ACC112 (cell line): ENCODE measurements around the gene CHMP2B.
A peak's percentile ranks its signal among the peaks of the same experiment; 100 is the strongest.
"Not testable (repeated sequence)": the region's sequence is repeated elsewhere in the genome, so short reads cannot be mapped to it uniquely, and the experiment has no call there.

Experiments
- H2AFZ ChIP-seq: fragments of 200-600 bp; sonication (generic); one replicate; pipeline ENCODE4 v1.6.0; 2017; ENCODE audit warnings: antibody characterized with exemption, low read length; ENCODE audit not compliant: unreplicated experiment
- H3K27ac ChIP-seq: fragments of 200-600 bp; sonication (generic); 2 replicates; pipeline ENCODE4 v1.5.1; 2014; ENCODE audit warnings: low read depth, mild to moderate bottlenecking, antibody characterized with exemption, low read length, moderate library complexity
- H3K27me3 ChIP-seq: fragments of 200-600 bp; sonication (generic); 2 replicates; pipeline ENCODE4 v1.6.1; 2014; ENCODE audit warnings: mild to moderate bottlenecking, antibody characterized with exemption, low read length, moderate library complexity, mixed read lengths; ENCODE audit not compliant: insufficient read depth
- H3K36me3 ChIP-seq: fragments of 200-600 bp; sonication (generic); 2 replicates; pipeline ENCODE4 v1.6.1; 2016; ENCODE audit warnings: mild to moderate bottlenecking, antibody characterized with exemption, low read length, moderate library complexity, mixed read lengths; ENCODE audit not compliant: insufficient read depth
- H3K4me1 ChIP-seq: fragments of 200-600 bp; sonication (generic); one replicate; pipeline ENCODE4 v1.6.1; 2016; ENCODE audit warnings: low read length, mixed read lengths; ENCODE audit not compliant: insufficient read depth, unreplicated experiment, control insufficient read depth
- H3K4me3 ChIP-seq: fragments of 200-600 bp; sonication (generic); 2 replicates; pipeline ENCODE4 v1.5.1; 2014; ENCODE audit warnings: mild to moderate bottlenecking, low read depth, low read length
- H3K79me2 ChIP-seq: fragments of 200-600 bp; sonication (generic); one replicate; pipeline ENCODE4 v1.6.0; 2016; ENCODE audit warnings: low read length; ENCODE audit not compliant: control insufficient read depth, unreplicated experiment, insufficient read depth

CHMP2B gene

DNA sequence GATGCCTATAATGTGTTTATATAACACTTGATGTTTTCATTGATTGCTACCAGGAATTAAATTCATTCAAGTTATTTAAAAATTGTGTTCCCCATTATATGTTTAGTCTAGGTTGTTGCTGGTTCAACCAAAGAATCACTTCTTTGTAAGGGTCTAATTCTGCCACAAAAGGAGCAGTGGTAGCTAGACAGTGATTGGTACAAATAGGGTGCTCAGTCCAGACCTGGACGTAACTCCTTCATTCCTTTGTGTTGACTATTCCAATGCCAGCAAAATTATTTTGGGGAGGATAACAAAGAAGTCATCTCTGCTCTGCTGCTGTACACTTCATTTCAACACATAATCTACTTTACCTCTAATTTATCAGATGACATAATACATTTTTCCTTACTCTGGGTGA is 1.2 kb downstream of the CHMP2B start:
- Histone ChIP-seq H3K79me2 (peaks cover 61% of the 10 kb centered on the region), H3K36me3 (peaks cover 6% of the 10 kb centered on the region; the same call in 1 of the 2 replicates), H3K4me3 (peak overlapping the region; percentile 79), H2AFZ (peak overlapping the region; percentile 95), H3K27ac (no peak overlapping the region), H3K27me3 (no peaks in the 10 kb centered on the region), H3K4me1 (peaks cover 18% of the 10 kb centered on the region)

DNA sequence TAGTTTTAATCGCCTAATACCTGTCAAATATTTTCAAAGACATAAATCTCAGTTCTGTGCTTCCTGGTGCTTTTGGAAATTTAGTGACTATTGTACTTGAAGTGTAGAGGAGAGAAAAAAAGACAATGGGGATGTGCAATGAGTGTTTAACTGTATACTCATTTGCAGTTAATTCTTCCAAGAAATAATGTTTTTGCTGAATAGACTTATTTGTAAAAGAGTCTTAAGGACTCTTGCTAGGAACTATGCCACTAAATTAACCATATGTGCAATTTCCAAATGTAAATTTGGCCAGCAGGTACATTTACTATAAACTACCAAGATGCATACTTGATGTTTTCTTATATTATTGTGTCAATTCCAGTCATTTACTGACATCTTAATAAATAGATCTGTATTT is 2.0 kb downstream of the CHMP2B start:
- H3K79me2 ChIP-seq, result peaks cover 69% of the 10 kb centered on the region
- H3K27ac ChIP-seq, result no peak overlapping the region
- peaks cover 6% of the 10 kb centered on the region; the same call in 1 of the 2 replicates for H3K36me3 ChIP-seq
- peak overlapping the region; percentile 79 for H3K4me3 ChIP-seq
- no peak overlapping the region for H2AFZ ChIP-seq
- H3K27me3 ChIP-seq, result no peaks in the 10 kb centered on the region
- peaks cover 18% of the 10 kb centered on the region for H3K4me1 ChIP-seq

DNA sequence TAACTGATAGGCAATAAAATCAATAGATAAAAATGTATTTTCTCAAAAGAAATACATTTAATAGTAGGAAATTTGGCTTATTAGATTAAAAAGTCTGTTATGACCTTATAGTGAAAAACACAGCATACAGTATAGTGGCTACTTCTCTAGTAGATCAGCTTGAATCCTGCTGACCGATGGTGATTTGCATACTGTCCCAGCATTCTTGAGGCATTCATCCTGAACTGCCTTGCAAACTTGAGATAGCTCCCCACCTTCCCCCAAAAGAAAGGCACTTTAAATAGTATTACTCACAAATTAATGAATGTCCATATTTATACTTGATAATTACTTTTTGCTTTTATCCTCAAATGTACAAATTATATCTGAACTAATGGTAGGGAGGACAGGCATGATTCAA is 6.7 kb downstream of the CHMP2B start:
- Histone ChIP-seq H3K79me2 (peaks cover 73% of the 10 kb centered on the region), H2AFZ (no peak overlapping the region), H3K4me1 (peaks cover 15% of the 10 kb centered on the region), H3K36me3 (peaks cover 14% of the 10 kb centered on the region), H3K27me3 (no peaks in the 10 kb centered on the region), H3K4me3 (no peak overlapping the region), H3K27ac (no peak overlapping the region)

DNA sequence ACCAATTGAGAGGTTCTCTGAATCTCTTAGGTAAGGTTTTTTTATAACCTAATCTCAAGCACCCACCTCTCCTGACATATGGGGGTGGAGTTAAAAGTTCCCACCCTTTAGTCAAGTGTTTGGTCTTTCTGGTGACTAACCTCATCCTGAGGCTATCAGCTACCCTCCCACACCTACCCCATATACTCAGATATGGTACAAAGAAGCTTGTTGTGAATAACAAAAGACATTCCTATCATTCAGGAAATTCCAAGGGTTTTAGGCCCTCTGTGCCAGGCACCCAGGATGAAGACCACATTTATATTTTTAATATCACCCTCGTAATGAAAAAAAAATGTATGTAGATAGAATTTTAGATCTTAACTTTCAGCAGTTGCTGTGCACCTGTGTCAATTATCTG is 9.0 kb downstream of the CHMP2B start:
- H3K36me3 ChIP-seq, result peaks cover 11% of the 10 kb centered on the region
- no peak overlapping the region for H3K4me3 ChIP-seq
- peaks cover 65% of the 10 kb centered on the region for H3K79me2 ChIP-seq
- H3K27ac ChIP-seq, result no peak overlapping the region
- H3K4me1 ChIP-seq, result peaks cover 7% of the 10 kb centered on the region
- no peaks in the 10 kb centered on the region for H3K27me3 ChIP-seq
- H2AFZ ChIP-seq, result no peak overlapping the region

DNA sequence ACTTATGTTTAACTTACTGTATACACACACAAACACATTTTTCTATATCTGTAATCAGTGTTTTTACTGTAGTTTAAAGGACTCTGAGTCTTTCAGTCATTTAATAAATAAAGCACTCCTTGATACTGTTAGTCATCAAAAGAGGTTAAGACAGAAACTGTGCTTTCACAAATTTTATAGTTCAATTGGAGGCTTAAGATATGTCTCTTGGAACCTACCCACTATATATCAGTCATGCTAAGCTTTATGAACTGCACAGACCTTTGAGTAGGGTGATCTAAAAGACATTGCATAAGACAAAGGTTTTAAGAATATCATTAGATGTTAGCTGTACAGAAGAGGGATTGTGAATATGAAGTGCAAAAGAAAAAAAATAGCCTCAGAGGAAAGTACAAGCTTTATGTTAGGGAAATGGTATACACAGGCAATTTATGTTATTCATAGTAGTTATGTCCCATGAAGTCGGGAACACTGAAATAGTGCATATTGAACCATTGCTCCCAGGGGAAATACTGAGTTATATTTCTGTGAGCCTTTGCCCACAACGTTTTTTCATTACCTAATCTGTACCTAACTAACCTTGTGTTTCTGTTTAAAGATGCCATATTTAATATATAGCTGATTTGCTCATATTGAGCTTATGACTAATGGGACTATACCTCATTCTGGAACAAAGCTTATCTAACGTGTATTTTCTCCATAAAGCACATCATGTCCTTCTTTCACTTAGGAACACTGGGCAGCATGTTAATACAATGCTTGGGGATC is 19.7 kb downstream of the CHMP2B start:
- peak overlapping the region; percentile 37 for H3K27ac ChIP-seq

DNA sequence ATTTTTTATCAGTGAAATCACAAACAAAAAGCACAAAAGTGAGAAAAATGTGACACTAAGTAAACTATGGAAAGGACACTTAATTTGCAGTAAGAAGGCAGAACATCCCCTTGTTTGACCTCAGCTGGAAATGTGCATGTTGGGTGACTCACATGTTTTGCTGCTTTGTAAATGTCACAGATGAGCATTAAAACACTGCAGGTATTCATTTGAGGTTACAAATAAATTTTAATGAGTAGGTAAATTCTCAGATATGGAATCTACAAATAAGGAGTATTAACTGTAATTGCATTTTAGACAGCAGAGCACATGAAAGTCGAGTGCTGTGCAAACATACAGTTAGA is 20.3 kb downstream of the CHMP2B start:
- H3K4me3 ChIP-seq, result no peak overlapping the region
- no peaks in the 10 kb centered on the region for H3K27me3 ChIP-seq
- peak overlapping the region; percentile 37; the same call in 1 of the 2 replicates for H3K27ac ChIP-seq
- H3K79me2 ChIP-seq, result peaks cover 3% of the 10 kb centered on the region
- peaks cover 16% of the 10 kb centered on the region for H3K4me1 ChIP-seq
- no peak overlapping the region for H2AFZ ChIP-seq
- peaks cover 13% of the 10 kb centered on the region for H3K36me3 ChIP-seq

More for the DNA sequence above, 19.7 kb downstream of the CHMP2B start:
- H3K36me3 ChIP-seq, result peaks cover 16% of the 10 kb centered on the region
- H3K4me3 ChIP-seq, result no peak overlapping the region
- H3K27me3 ChIP-seq, result no peaks in the 10 kb centered on the region
- H3K4me1 ChIP-seq, result peaks cover 16% of the 10 kb centered on the region
- H3K79me2 ChIP-seq, result peaks cover 3% of the 10 kb centered on the region
- no peak overlapping the region for H2AFZ ChIP-seq

DNA sequence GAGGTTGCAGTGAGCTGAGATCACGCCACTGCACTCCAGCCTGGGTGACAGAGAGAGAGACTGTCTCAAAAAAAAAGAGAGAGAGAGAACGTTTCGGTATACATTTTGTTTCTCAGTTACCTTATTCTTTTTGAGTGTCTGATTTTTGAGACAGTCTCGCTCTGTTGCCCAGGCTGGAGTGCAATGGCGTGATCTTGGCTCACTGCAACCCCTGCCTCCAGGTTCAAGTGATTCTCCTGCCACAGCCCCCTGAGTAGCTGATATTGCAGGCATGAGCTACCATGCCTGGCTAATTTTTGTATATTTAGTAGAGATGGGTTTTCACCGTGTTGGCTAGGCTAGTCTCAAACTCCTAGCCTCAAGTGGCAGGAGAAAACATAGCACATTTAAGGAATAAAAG is 21.1 kb downstream of the CHMP2B start:
- not testable (repeated sequence) for H3K27me3 ChIP-seq, H3K4me3 ChIP-seq, H2AFZ ChIP-seq, H3K27ac ChIP-seq, H3K79me2 ChIP-seq
- Histone ChIP-seq H3K4me1 (peaks cover 16% of the 10 kb centered on the region), H3K36me3 (peaks cover 13% of the 10 kb centered on the region)

DNA sequence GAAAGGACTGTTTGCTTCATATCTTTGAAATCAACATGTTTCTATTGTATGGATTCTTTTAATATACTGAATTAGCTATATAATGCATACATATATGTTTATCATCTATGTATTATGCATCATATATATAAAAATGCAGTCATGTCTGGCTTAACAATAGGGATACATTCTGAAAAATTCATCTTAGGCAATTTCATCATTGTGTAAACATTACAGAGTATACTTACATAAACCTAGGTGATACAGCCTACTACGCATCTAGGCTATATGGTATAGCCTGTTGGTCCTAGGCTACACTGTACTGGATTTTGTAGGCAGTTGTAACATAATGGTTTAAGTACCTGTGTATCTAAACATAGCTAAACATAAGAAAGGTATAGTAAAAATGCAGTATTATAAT is 21.7 kb downstream of the CHMP2B start:
- Histone ChIP-seq H3K4me1 (peaks cover 16% of the 10 kb centered on the region), H3K4me3 (no peak overlapping the region), H2AFZ (no peak overlapping the region), H3K36me3 (peaks cover 19% of the 10 kb centered on the region), H3K27me3 (no peaks in the 10 kb centered on the region), H3K27ac (no peak overlapping the region), H3K79me2 (peaks cover 3% of the 10 kb centered on the region)

DNA sequence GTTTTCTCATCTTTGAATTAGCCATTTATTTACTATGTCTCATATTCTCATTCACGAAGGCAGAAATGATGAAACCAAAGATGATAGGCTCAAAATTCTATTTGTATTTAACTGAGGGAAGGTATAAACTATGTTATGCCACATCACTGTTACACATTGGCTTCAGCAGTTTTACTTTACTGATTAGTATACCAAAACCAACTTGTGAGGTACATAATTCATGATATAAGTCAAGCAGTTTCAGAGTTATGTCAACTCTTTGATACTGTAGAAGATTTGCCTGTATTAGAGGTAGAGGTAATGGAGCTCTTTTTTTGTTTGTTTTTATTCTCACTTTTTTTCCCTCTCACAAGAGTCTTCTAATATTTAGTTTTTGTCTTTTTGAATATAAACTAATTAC is 22.9 kb downstream of the CHMP2B start:
- H3K79me2 ChIP-seq, result peaks cover under 1% of the 10 kb centered on the region
- H3K4me1 ChIP-seq, result peaks cover 16% of the 10 kb centered on the region
- H2AFZ ChIP-seq, result no peak overlapping the region
- H3K36me3 ChIP-seq, result peaks cover 21% of the 10 kb centered on the region
- H3K4me3 ChIP-seq, result no peak overlapping the region
- H3K27me3 ChIP-seq, result no peaks in the 10 kb centered on the region
- H3K27ac ChIP-seq, result no peak overlapping the region

DNA sequence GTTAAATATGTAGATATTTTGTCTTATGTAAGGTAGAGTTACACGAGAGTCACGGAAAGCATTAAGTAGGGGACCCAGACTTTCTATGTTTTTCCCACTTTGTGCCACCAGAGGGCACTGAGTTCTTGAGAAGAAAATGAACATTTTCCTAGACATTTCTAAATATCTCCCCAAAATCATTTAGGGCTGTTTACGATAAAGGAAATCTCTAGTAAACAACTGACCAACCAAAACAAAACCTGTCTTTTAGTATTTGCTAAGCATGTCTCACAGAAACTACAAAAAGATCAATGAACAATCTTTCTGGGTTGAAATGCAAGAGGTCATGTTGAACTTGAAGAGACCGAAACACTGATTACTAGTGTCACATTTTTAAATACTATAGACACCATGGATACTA is 33.2 kb downstream of the CHMP2B start:
- H3K4me1 ChIP-seq, result peaks cover 4% of the 10 kb centered on the region
- no peak overlapping the region for H3K27ac ChIP-seq
- peak overlapping the region; percentile 70 for H2AFZ ChIP-seq
- H3K4me3 ChIP-seq, result no peak overlapping the region
- no peaks in the 10 kb centered on the region for H3K36me3 ChIP-seq
- no peaks in the 10 kb centered on the region for H3K79me2 ChIP-seq
- no peaks in the 10 kb centered on the region for H3K27me3 ChIP-seq

DNA sequence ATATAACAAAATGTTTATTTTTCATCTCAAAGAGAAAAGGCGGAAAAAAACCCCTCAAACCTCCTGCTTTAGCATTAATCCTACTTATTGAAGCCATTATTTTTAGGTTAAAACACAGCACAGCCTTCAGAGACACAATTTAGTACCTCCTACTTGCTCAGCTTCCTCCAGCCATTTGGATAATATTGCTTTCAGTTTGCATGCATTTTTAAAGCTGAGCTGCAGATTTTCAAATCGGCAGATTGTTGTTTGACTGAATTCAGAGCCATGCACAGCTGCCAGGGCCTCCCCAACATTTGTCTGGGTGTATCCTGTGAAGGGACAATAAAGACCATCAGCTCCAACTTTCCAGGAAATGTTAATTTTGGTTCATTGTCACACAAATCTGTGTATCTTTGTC is 34.8 kb downstream of the CHMP2B start:
- no peak overlapping the region for H3K4me3 ChIP-seq
- H2AFZ ChIP-seq, result peak overlapping the region; percentile 16
- H3K79me2 ChIP-seq, result no peaks in the 10 kb centered on the region
- no peaks in the 10 kb centered on the region for H3K36me3 ChIP-seq
- H3K27ac ChIP-seq, result no peak overlapping the region
- H3K27me3 ChIP-seq, result no peaks in the 10 kb centered on the region
- H3K4me1 ChIP-seq, result peaks cover 4% of the 10 kb centered on the region
